Measurements from ENCODE around the gene CD3D. TPM values are rescaled to one million over a fixed set of nuclear protein-coding genes. Genes with fewer than 3 reads are reported as not detected.

Gene CD3D
- total and polyA plus RNA-seq, 2 donors (not counting 3 experiments of a cell fraction or from before 2014, with no cell fraction given), result not detected

- Histone ChIP-seq H3K9me3 (replicated peaks; ENCODE audit: control insufficient read depth, insufficient read depth, low read length) (no peaks in the 10 kb centered on the region), H3K4me2 (ENCODE audit: insufficient read depth, low read length) (no peak overlapping the region), H3K36me3 (ENCODE audit: control insufficient read depth in 2 of 2, extremely low read depth in 1 of 2, insufficient read depth in 2 of 2, low read length in 2 of 2) (no peaks in the 10 kb centered on the region), H4K20me1 (replicated peaks; ENCODE audit: control insufficient read depth, extremely low read depth, insufficient read depth, low read length) (peaks cover 2% of the 10 kb centered on the region), H3K9ac (replicated peaks; ENCODE audit: extremely low read depth, insufficient read depth, low read length) (no peak overlapping the region), H3K79me2 (ENCODE audit: control insufficient read depth, insufficient read depth, low read length) (no peaks in the 10 kb centered on the region), H3K9me1 (replicated peaks; ENCODE audit: control insufficient read depth, extremely low read depth, insufficient read depth, low read length) (no peaks in the 10 kb centered on the region), H2AFZ (ENCODE audit: low read depth, low read length) (no peak overlapping the region), H3K27ac (ENCODE audit: insufficient read depth, low read depth, low read length) (no peak overlapping the region), H3K27me3 (ENCODE audit: control insufficient read depth in 2 of 2, insufficient read depth in 2 of 2, low read length in 2 of 2) (peaks cover 8 to 14% of the 10 kb centered on the region in 2 experiments), H3K4me1 (ENCODE audit: control insufficient read depth, extremely low read depth, insufficient read depth, low read length) (no peaks in the 10 kb centered on the region), H3K4me3 (replicated peaks in 1 of 3; ENCODE audit: insufficient read depth in 1 of 3, low read depth in 1 of 3, low read length in 3 of 3) (no peak overlapping the region)
- TF ChIP-seq POLR2A (IDR thresholded peaks at IDR 0.05; ENCODE audit: low read depth, low read length) (no peak), CTCF (IDR thresholded peaks at IDR 0.05; ENCODE audit: extremely low read depth in 1 of 2, insufficient read depth in 1 of 2, low read depth in 1 of 2, low read length in 2 of 2) (no peak), POLR2AphosphoS5 (IDR thresholded peaks at IDR 0.05; ENCODE audit: insufficient read depth, low read depth, low read length) (no peak), JUN (IDR thresholded peaks at IDR 0.05; ENCODE audit: borderline replicate concordance, insufficient read depth, insufficient read length, low read depth) (no peak), MAX (IDR thresholded peaks at IDR 0.05; ENCODE audit: insufficient read depth, insufficient read length) (no peak)
- BruUV-seq (replicated peaks), result no TSS peak
- ChIA-PET POLR2A (no interaction called here), CTCF (interaction anchor here (1.4 kb wide), 1 partner anchor 23 kb away, joined by 8 read pairs; no protein-coding TSS in a partner anchor)
- dilution Hi-C loops (cut with MboI; ENCODE audit: extremely low pct_ligation_motif_present, low sequenced_read_pairs), result no loop called here
- FAIRE-seq, result no peak
- no peak for DNase-seq (ENCODE audit: low read depth, low spot score)
- intact Hi-C loops (cut with micrococcal nuclease), result no loop called here
These were observed 23.7 kb downstream of the CD3D start for GRCh38 chr11:118318581-118319336.
